Effector memory CD8-positive, alpha-beta T cell (primary cell): ENCODE measurements around the gene KIFAP3.
"Not testable (repeated sequence)": the region's sequence is repeated elsewhere in the genome, so short reads cannot be mapped to it uniquely, and the experiment has no call there.

Experiments
- ATAC-seq: fragments of 150-1000 bp; cut with Tn5 transposase; replicated peaks from 2 replicates; pipeline ENCODE4 v1.10.0; 2021; ENCODE audit warnings: mild to moderate bottlenecking, moderate library complexity
- DNase-seq, 3 experiments: peaks; one replicate each; pipeline ENCODE4 v3.0.0; 2021
- H3K27ac Mint-ChIP-seq, 2 donors: one replicate each; pipeline ENCODE4 v1.8.0; 2022; ENCODE audit warnings: mild to moderate bottlenecking in 2 of 2, mixed read lengths in 2 of 2, moderate library complexity in 2 of 2
- H3K27me3 Mint-ChIP-seq, 2 donors: one replicate each; pipeline ENCODE4 v1.8.0; 2022; ENCODE audit warnings: mixed read lengths in 2 of 2
- H3K36me3 Mint-ChIP-seq: one replicate; pipeline ENCODE4 v1.8.0; 2022; ENCODE audit warnings: mild to moderate bottlenecking, moderate library complexity, mixed read lengths; ENCODE audit not compliant: insufficient read depth
- H3K4me1 Mint-ChIP-seq, 2 donors: one replicate each; pipeline ENCODE4 v1.8.0; 2022; ENCODE audit warnings: low read depth in 2 of 2, mixed read lengths in 2 of 2
- H3K4me3 Mint-ChIP-seq, 2 donors: one replicate each; pipeline ENCODE4 v1.8.0; 2022; ENCODE audit warnings: mild to moderate bottlenecking in 2 of 2, mixed read lengths in 2 of 2, moderate library complexity in 2 of 2
- H3K9me3 Mint-ChIP-seq, 2 donors: one replicate each; pipeline ENCODE4 v1.8.0; 2022; ENCODE audit warnings: mixed read lengths in 2 of 2

The KIFAP3 gene

GRCh38 chr1:169918220-169918619, 156.3 kb downstream of the KIFAP3 start:
- ATAC-seq, H3K4me1 Mint-ChIP-seq, DNase-seq, H3K27me3 Mint-ChIP-seq, H3K36me3 Mint-ChIP-seq, H3K9me3 Mint-ChIP-seq, H3K4me3 Mint-ChIP-seq: not testable (repeated sequence)
- peak overlapping the region in 1 of 2 donors; percentile 61 for H3K27ac Mint-ChIP-seq

GRCh38 chr1:169915150-169915549, 159.3 kb downstream of the KIFAP3 start:
- Mint-ChIP-seq H3K36me3 (peaks cover 8% of the 10 kb centered on the region), H3K27me3 (no peaks in the 10 kb centered on the region), H3K27ac (no peak overlapping the region), H3K9me3 (no peaks in the 10 kb centered on the region), H3K4me3 (no peak overlapping the region), H3K4me1 (peaks cover 0 to 5% of the 10 kb centered on the region in 2 donors)
- ATAC-seq (no peak), DNase-seq (no peak)

- Mint-ChIP-seq H3K4me1 (peaks cover 0 to 5% of the 10 kb centered on the region in 2 donors), H3K4me3 (no peak overlapping the region), H3K27ac (no peak overlapping the region), H3K9me3 (no peaks in the 10 kb centered on the region), H3K36me3 (peaks cover 6% of the 10 kb centered on the region), H3K27me3 (no peaks in the 10 kb centered on the region)
- ATAC-seq (no peak), DNase-seq (no peak)
Observed at GRCh38 chr1:169914531-169914930, 160.0 kb downstream of the KIFAP3 start.

- Mint-ChIP-seq H3K4me3 (no peak overlapping the region), H3K27ac (peak overlapping the region in 1 of 2 donors; percentile 91), H3K9me3 (no peaks in the 10 kb centered on the region), H3K36me3 (no peaks in the 10 kb centered on the region), H3K27me3 (no peaks in the 10 kb centered on the region), H3K4me1 (peaks cover 4 to 7% of the 10 kb centered on the region in 2 donors)
- DNase-seq (no peak), ATAC-seq (peak; percentile 38)
Observed at GRCh38 chr1:169909499-169909898, 165.0 kb downstream of the KIFAP3 start.

GRCh38 chr1:169906938-169907337, 167.6 kb downstream of the KIFAP3 start:
- no peak overlapping the region for H3K27ac Mint-ChIP-seq
- no peak for DNase-seq
- H3K36me3 Mint-ChIP-seq, result no peaks in the 10 kb centered on the region
- ATAC-seq, result no peak
- peaks cover 13 to 18% of the 10 kb centered on the region in 2 donors for H3K4me1 Mint-ChIP-seq
- H3K9me3 Mint-ChIP-seq, result no peaks in the 10 kb centered on the region
- H3K27me3 Mint-ChIP-seq, result peaks cover 0 to under 1% of the 10 kb centered on the region in 2 donors
- no peak overlapping the region for H3K4me3 Mint-ChIP-seq

- Mint-ChIP-seq H3K4me1 (peaks cover 13 to 18% of the 10 kb centered on the region in 2 donors), H3K9me3 (no peaks in the 10 kb centered on the region), H3K36me3 (no peaks in the 10 kb centered on the region), H3K27me3 (peaks cover 0 to 13% of the 10 kb centered on the region in 2 donors), H3K27ac (no peak overlapping the region), H3K4me3 (no peak overlapping the region)
- ATAC-seq (no peak), DNase-seq (no peak)
Observed at GRCh38 chr1:169904834-169905233, 169.7 kb downstream of the KIFAP3 start.

- Mint-ChIP-seq H3K27me3 (peaks cover 0 to 15% of the 10 kb centered on the region in 2 donors), H3K36me3 (no peaks in the 10 kb centered on the region), H3K27ac (no peak overlapping the region), H3K4me3 (peak overlapping the region in 1 of 2 donors; percentile 29), H3K9me3 (no peaks in the 10 kb centered on the region), H3K4me1 (peaks cover 8 to 13% of the 10 kb centered on the region in 2 donors)
- DNase-seq (no peak), ATAC-seq (peak; percentile 52)
Observed at GRCh38 chr1:169902751-169903150, 171.7 kb downstream of the KIFAP3 start.

- DNase-seq (no peak), ATAC-seq (no peak)
- Mint-ChIP-seq H3K4me1 (peaks cover 8 to 13% of the 10 kb centered on the region in 2 donors), H3K27ac (no peak overlapping the region), H3K4me3 (no peak overlapping the region), H3K27me3 (peaks cover 0 to 20% of the 10 kb centered on the region in 2 donors), H3K36me3 (no peaks in the 10 kb centered on the region), H3K9me3 (no peaks in the 10 kb centered on the region)
Observed at GRCh38 chr1:169901115-169901514, 173.4 kb downstream of the KIFAP3 start.

- ATAC-seq, result no peak
- peaks cover 8 to 13% of the 10 kb centered on the region in 2 donors for H3K4me1 Mint-ChIP-seq
- DNase-seq, result no peak
- H3K4me3 Mint-ChIP-seq, result no peak overlapping the region
- no peaks in the 10 kb centered on the region for H3K9me3 Mint-ChIP-seq
- H3K27me3 Mint-ChIP-seq, result peaks cover 0 to 20% of the 10 kb centered on the region in 2 donors
- H3K36me3 Mint-ChIP-seq, result no peaks in the 10 kb centered on the region
- no peak overlapping the region for H3K27ac Mint-ChIP-seq
Observed at GRCh38 chr1:169900571-169900970, 173.9 kb downstream of the KIFAP3 start.

- DNase-seq (no peak), ATAC-seq (no peak)
- no peaks in the 10 kb centered on the region for H3K36me3 Mint-ChIP-seq
Observed at GRCh38 chr1:169899519-169900217, 174.8 kb downstream of the KIFAP3 start.

GRCh38 chr1:169896013-169896412, 178.5 kb downstream of the KIFAP3 start:
- Mint-ChIP-seq H3K36me3 (peaks cover 8% of the 10 kb centered on the region), H3K4me3 (no peak overlapping the region), H3K27ac (no peak overlapping the region), H3K4me1 (peaks cover 17 to 18% of the 10 kb centered on the region in 2 donors), H3K27me3 (peaks cover 0 to 13% of the 10 kb centered on the region in 2 donors), H3K9me3 (no peaks in the 10 kb centered on the region)
- ATAC-seq (no peak), DNase-seq (no peak)

More at GRCh38 chr1:169899519-169900217, 174.8 kb downstream of the KIFAP3 start:
- Mint-ChIP-seq H3K9me3 (no peaks in the 10 kb centered on the region), H3K4me3 (no peak overlapping the region), H3K27me3 (peaks cover 0 to 20% of the 10 kb centered on the region in 2 donors), H3K4me1 (peaks cover 8 to 11% of the 10 kb centered on the region in 2 donors), H3K27ac (no peak overlapping the region)

- H3K36me3 Mint-ChIP-seq, result peaks cover 8% of the 10 kb centered on the region
- ATAC-seq (no peak), DNase-seq (peak in 1 of 3 experiments; percentile 8)
- peaks cover 25 to 26% of the 10 kb centered on the region in 2 donors for H3K4me1 Mint-ChIP-seq
- H3K27me3 Mint-ChIP-seq, result peaks cover 0 to 4% of the 10 kb centered on the region in 2 donors
- H3K27ac Mint-ChIP-seq, result peak overlapping the region; percentile 100
- H3K4me3 Mint-ChIP-seq, result peak overlapping the region; percentile 87 to 89
- no peaks in the 10 kb centered on the region for H3K9me3 Mint-ChIP-seq
Observed at GRCh38 chr1:169894424-169895145, 179.9 kb downstream of the KIFAP3 start.

- Mint-ChIP-seq H3K9me3 (no peaks in the 10 kb centered on the region), H3K4me3 (peak within 1 kb of the TSS; percentile 87 to 89), H3K27ac (peak within 1 kb of the TSS; percentile 100), H3K27me3 (peaks cover 0 to 4% of the 10 kb centered on the region in 2 donors), H3K4me1 (peaks cover 30 to 32% of the 10 kb centered on the region in 2 donors), H3K36me3 (peaks cover 11% of the 10 kb centered on the region)
- DNase-seq (peak; percentile 84 to 89 (median 85)), ATAC-seq (peak; percentile 84)
Observed at GRCh38 chr1:169893645-169894423, 180.7 kb downstream of the KIFAP3 start, which contains the start of gene SCYL3. Gene SCYL3, minus strand, starts transcription at chr1:169893896. Its CDS starts 5,056 bp downstream, at chr1:169888840.
